OCI-LY1 (cell line): ENCODE results near the gene ZNF777.

ENCODE experiments used
- H2AFZ ChIP-seq: fragments of 200-600 bp; sonication (generic), shearing (Covaris generic); 2 replicates; pipeline ENCODE4 v1.6.0; 2014; ENCODE audit warnings: antibody characterized with exemption, mild to moderate bottlenecking, low read length
- H3F3A ChIP-seq: fragments of 200-600 bp; sonication (generic), shearing (Covaris generic); 2 replicates; pipeline ENCODE4 v1.6.0; 2014; ENCODE audit warnings: mild to moderate bottlenecking, antibody characterized with exemption, low read length, moderate library complexity; ENCODE audit not compliant: insufficient read depth
- H3K27ac ChIP-seq: fragments of 200-600 bp; sonication (generic); 2 replicates; pipeline ENCODE4 v1.5.1; 2014; ENCODE audit warnings: low read length, mixed run types, mild to moderate bottlenecking, low read depth; ENCODE audit not compliant: poor library complexity, severe bottlenecking
- H3K27me3 ChIP-seq: fragments of 200-600 bp; sonication (generic); 2 replicates; pipeline ENCODE4 v1.6.0; 2014; ENCODE audit warnings: antibody characterized with exemption, mild to moderate bottlenecking, low read length, moderate library complexity; ENCODE audit not compliant: insufficient read depth
- H3K36me3 ChIP-seq: fragments of 200-600 bp; sonication (generic); 2 replicates; pipeline ENCODE4 v1.6.1; 2014; ENCODE audit warnings: mild to moderate bottlenecking, antibody characterized with exemption, low read length, moderate library complexity, mixed read lengths; ENCODE audit not compliant: insufficient read depth
- H3K4me1 ChIP-seq: fragments of 200-600 bp; sonication (generic); 2 replicates; pipeline ENCODE4 v1.5.1; 2014; ENCODE audit warnings: mild to moderate bottlenecking, low read length, moderate library complexity; ENCODE audit not compliant: insufficient read depth, severe bottlenecking
- H3K4me2 ChIP-seq: fragments of 200-600 bp; sonication (generic), shearing (Covaris generic); 2 replicates; pipeline ENCODE4 v1.6.1; 2014; ENCODE audit warnings: low read length
- H3K4me3 ChIP-seq: fragments of 200-600 bp; sonication (generic); 2 replicates; pipeline ENCODE4 v1.5.1; 2014; ENCODE audit warnings: low read length, low read depth, mild to moderate bottlenecking, mixed read lengths; ENCODE audit not compliant: poor library complexity, severe bottlenecking
- H3K79me2 ChIP-seq: fragments of 200-600 bp; shearing (Covaris generic); 2 replicates; pipeline ENCODE4 v1.6.1; 2016; ENCODE audit warnings: mixed run types, low read length, mixed read lengths; ENCODE audit not compliant: insufficient read depth
- H3K9ac ChIP-seq: fragments of 200-600 bp; sonication (generic), shearing (Covaris generic); 2 replicates; pipeline ENCODE4 v1.6.1; 2014; ENCODE audit warnings: mild to moderate bottlenecking, low read length, mixed read lengths
- H3K9me2 ChIP-seq: fragments of 200-600 bp; sonication (generic), shearing (Covaris generic); 2 replicates; pipeline ENCODE4 v1.6.1; 2014; ENCODE audit warnings: low read depth, mild to moderate bottlenecking, low read length, mixed read lengths
- H3K9me3 ChIP-seq: fragments of 200-600 bp; shearing (Covaris generic); 2 replicates; pipeline ENCODE4 v1.6.1; 2014; ENCODE audit warnings: low read length, mixed read lengths
- H4K20me1 ChIP-seq: fragments of 200-600 bp; sonication (generic), shearing (Covaris generic); 2 replicates; pipeline ENCODE4 v1.6.0; 2016; ENCODE audit warnings: mild to moderate bottlenecking, low read length; ENCODE audit not compliant: insufficient read depth
- CTCF ChIP-seq: fragments of 200-600 bp; sonication (generic), shearing (Covaris generic); IDR thresholded peaks from 2 replicates; pipeline ENCODE4 v1.5.1; 2017; ENCODE audit warnings: mild to moderate bottlenecking, antibody characterized with exemption, low read length, moderate library complexity, mixed read lengths
- EZH2 ChIP-seq: fragments of 200-600 bp; sonication (generic), shearing (Covaris generic); IDR thresholded peaks from 2 replicates; pipeline ENCODE4 v1.8.0; 2017; ENCODE audit warnings: borderline replicate concordance, mixed run types, mild to moderate bottlenecking, antibody characterized with exemption, low read length, moderate library complexity, mixed read lengths

The ZNF777 gene

GRCh38 chr7:149423449-149424110 lies 37.3 kb downstream of the ZNF777 start:
- no peak for TF ChIP-seq EZH2
- TF ChIP-seq CTCF: no peak
- H3K9me2 ChIP-seq: no peaks in the 10 kb centered on the region
- peaks cover 21% of the 10 kb centered on the region for H3K4me1 ChIP-seq
- H3K4me3 ChIP-seq: peak overlapping the region; percentile 57
- peaks cover 8% of the 10 kb centered on the region; the same call in 1 of the 2 replicates for H3K27me3 ChIP-seq
- H3K4me2 ChIP-seq: peak overlapping the region; percentile 61
- peak overlapping the region; percentile 55; the same call in 1 of the 2 replicates for H3K9ac ChIP-seq
- no peaks in the 10 kb centered on the region for H3K79me2 ChIP-seq
- H3K36me3 ChIP-seq: no peaks in the 10 kb centered on the region
- no peaks in the 10 kb centered on the region for H3F3A ChIP-seq
- no peak overlapping the region for H2AFZ ChIP-seq
- no peak overlapping the region for H3K27ac ChIP-seq
- no peaks in the 10 kb centered on the region for H4K20me1 ChIP-seq
- no peaks in the 10 kb centered on the region for H3K9me3 ChIP-seq

GRCh38 chr7:149422914-149423301 lies 38.0 kb downstream of the ZNF777 start:
- peak overlapping the region; percentile 73; the same call in 1 of the 2 replicates for H2AFZ ChIP-seq
- peaks cover 21% of the 10 kb centered on the region for H3K4me1 ChIP-seq
- peak overlapping the region; percentile 55 for H3K9ac ChIP-seq
- H3K9me3 ChIP-seq: no peaks in the 10 kb centered on the region
- H4K20me1 ChIP-seq: no peaks in the 10 kb centered on the region
- no peak overlapping the region for H3K27ac ChIP-seq
- TF ChIP-seq CTCF: no peak
- no peak for TF ChIP-seq EZH2
- H3K27me3 ChIP-seq: peaks cover 8% of the 10 kb centered on the region; the same call in 1 of the 2 replicates
- H3K36me3 ChIP-seq: no peaks in the 10 kb centered on the region
- H3K4me3 ChIP-seq: peak overlapping the region; percentile 57
- H3K9me2 ChIP-seq: no peaks in the 10 kb centered on the region
- no peaks in the 10 kb centered on the region for H3K79me2 ChIP-seq
- no peaks in the 10 kb centered on the region for H3F3A ChIP-seq
- H3K4me2 ChIP-seq: peak overlapping the region; percentile 61

- Histone ChIP-seq H3K9ac (peak overlapping the region; percentile 84), H2AFZ (peak overlapping the region; percentile 100), H3K4me1 (peaks cover 21% of the 10 kb centered on the region), H4K20me1 (no peaks in the 10 kb centered on the region), H3K9me3 (no peaks in the 10 kb centered on the region), H3K4me2 (peak overlapping the region; percentile 99), H3F3A (no peaks in the 10 kb centered on the region), H3K27me3 (peaks cover 8% of the 10 kb centered on the region; the same call in 1 of the 2 replicates), H3K27ac (no peak overlapping the region), H3K9me2 (no peaks in the 10 kb centered on the region), H3K79me2 (no peaks in the 10 kb centered on the region), H3K36me3 (no peaks in the 10 kb centered on the region), H3K4me3 (peak overlapping the region; percentile 68)
- TF ChIP-seq CTCF (peak; percentile 50), EZH2 (no peak)
Observed at GRCh38 chr7:149422162-149422913, 38.5 kb downstream of the ZNF777 start.
